Ovary (tissue), 3 donors: ENCODE measurements around the gene IGHMBP2.

Source experiments
- CTCF ChIP-seq, 3 donors: fragments of 450-650 bp in 2 of 3; fragments of 200-600 bp in 1 of 3; IDR thresholded peaks; one replicate each; pipeline versions ENCODE4 v1.5.1 to v1.8.0; 2016 to 2022; ENCODE audit warnings: antibody characterized with exemption in 3 of 3, mild to moderate bottlenecking in 1 of 3
- EP300 ChIP-seq: sonication (generic); formaldehyde crosslinking; IDR thresholded peaks from one replicate; pipeline ENCODE4 v1.6.1; 2017; ENCODE audit warnings: antibody characterized with exemption
- donor health status: DM: no; HTN: no; CAD: no.

- TF ChIP-seq CTCF (IDR thresholded peaks at IDR 0.05): no peak
- TF ChIP-seq EP300: no peak
Measured at GRCh38 chr11:68904248-68904847, 657 bp downstream of the IGHMBP2 start.
